ENCODE measurements around the gene CEACAM5.

DNA sequence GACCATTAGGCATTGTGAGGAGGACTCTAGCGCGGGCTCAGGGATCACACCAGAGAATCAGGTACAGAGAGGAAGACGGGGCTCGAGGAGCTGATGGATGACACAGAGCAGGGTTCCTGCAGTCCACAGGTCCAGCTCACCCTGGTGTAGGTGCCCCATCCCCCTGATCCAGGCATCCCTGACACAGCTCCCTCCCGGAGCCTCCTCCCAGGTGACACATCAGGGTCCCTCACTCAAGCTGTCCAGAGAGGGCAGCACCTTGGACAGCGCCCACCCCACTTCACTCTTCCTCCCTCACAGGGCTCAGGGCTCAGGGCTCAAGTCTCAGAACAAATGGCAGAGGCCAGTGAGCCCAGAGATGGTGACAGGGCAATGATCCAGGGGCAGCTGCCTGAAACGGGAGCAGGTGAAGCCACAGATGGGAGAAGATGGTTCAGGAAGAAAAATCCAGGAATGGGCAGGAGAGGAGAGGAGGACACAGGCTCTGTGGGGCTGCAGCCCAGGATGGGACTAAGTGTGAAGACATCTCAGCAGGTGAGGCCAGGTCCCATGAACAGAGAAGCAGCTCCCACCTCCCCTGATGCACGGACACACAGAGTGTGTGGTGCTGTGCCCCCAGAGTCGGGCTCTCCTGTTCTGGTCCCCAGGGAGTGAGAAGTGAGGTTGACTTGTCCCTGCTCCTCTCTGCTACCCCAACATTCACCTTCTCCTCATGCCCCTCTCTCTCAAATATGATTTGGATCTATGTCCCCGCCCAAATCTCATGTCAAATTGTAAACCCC, 2.8 kb upstream of the CEACAM5 start:
- TF ChIP-seq, protein P1, sequence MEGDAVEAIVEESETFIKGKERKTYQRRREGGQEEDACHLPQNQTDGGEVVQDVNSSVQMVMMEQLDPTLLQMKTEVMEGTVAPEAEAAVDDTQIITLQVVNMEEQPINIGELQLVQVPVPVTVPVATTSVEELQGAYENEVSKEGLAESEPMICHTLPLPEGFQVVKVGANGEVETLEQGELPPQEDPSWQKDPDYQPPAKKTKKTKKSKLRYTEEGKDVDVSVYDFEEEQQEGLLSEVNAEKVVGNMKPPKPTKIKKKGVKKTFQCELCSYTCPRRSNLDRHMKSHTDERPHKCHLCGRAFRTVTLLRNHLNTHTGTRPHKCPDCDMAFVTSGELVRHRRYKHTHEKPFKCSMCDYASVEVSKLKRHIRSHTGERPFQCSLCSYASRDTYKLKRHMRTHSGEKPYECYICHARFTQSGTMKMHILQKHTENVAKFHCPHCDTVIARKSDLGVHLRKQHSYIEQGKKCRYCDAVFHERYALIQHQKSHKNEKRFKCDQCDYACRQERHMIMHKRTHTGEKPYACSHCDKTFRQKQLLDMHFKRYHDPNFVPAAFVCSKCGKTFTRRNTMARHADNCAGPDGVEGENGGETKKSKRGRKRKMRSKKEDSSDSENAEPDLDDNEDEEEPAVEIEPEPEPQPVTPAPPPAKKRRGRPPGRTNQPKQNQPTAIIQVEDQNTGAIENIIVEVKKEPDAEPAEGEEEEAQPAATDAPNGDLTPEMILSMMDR (IDR thresholded peaks at IDR 0.05) = no peak
- TF ChIP-seq ZFX (IDR thresholded peaks at IDR 0.05; ENCODE audit: borderline replicate concordance) = no peak

All from 22Rv1 (cell line).